Mesenchymal stem cell (in vitro differentiated cells and primary cell): ENCODE data around the gene SUPT16H.

Source experiments
- DNase-seq: peaks from one replicate; pipeline ENCODE4 v3.0.0-alpha.2; 2013
- H2AFZ ChIP-seq: one replicate; pipeline ENCODE4 v1.6.1; 2013; ENCODE audit warnings: low read depth, mild to moderate bottlenecking, control low read depth, inconsistent platforms, low read length, moderate library complexity
- H2AK5ac ChIP-seq: 2 replicates; pipeline ENCODE4 v1.6.1; 2013; ENCODE audit warnings: low read length, moderate library complexity, mild to moderate bottlenecking, inconsistent platforms; ENCODE audit not compliant: severe bottlenecking
- H2BK120ac ChIP-seq: one replicate; pipeline ENCODE4 v1.6.1; 2013; ENCODE audit warnings: low read depth, mild to moderate bottlenecking, inconsistent platforms, low read length, moderate library complexity
- H2BK12ac ChIP-seq, 2 experiments: one replicate each; pipeline ENCODE4 v1.6.1; 2013; ENCODE audit warnings: inconsistent platforms in 2 of 2, low read length in 2 of 2, mild to moderate bottlenecking in 2 of 2, moderate library complexity in 2 of 2, control low read depth in 1 of 2
- H2BK15ac ChIP-seq: one replicate; pipeline ENCODE4 v1.6.1; 2013; ENCODE audit warnings: mild to moderate bottlenecking, low read depth, inconsistent platforms; ENCODE audit not compliant: poor library complexity, severe bottlenecking
- H2BK5ac ChIP-seq: 2 replicates; pipeline ENCODE4 v1.6.1; 2013; ENCODE audit warnings: low read depth, mild to moderate bottlenecking, low read length, control low read depth, inconsistent platforms; ENCODE audit not compliant: poor library complexity, severe bottlenecking
- H3K14ac ChIP-seq, 2 experiments: one replicate each; pipeline ENCODE4 v1.6.1; 2013; ENCODE audit warnings: inconsistent platforms in 2 of 2, low read length in 2 of 2, control low read depth in 1 of 2, mild to moderate bottlenecking in 1 of 2, moderate library complexity in 1 of 2
- H3K18ac ChIP-seq, 2 experiments: one replicate each; pipeline ENCODE4 v1.6.1; 2013; ENCODE audit warnings: inconsistent platforms in 2 of 2, low read length in 2 of 2, control low read depth in 1 of 2, low read depth in 1 of 2, mild to moderate bottlenecking in 1 of 2
- H3K23ac ChIP-seq, 2 experiments: one replicate each; pipeline ENCODE4 v1.6.1; 2013; ENCODE audit warnings: inconsistent platforms in 2 of 2, low read length in 2 of 2, mild to moderate bottlenecking in 2 of 2, moderate library complexity in 2 of 2, control low read depth in 1 of 2
- H3K27ac ChIP-seq: 2 replicates; pipeline ENCODE4 v1.5.1; 2013; ENCODE audit warnings: mild to moderate bottlenecking, moderate library complexity, low read length, control low read depth, inconsistent platforms; ENCODE audit not compliant: poor library complexity, severe bottlenecking
- H3K27me3 ChIP-seq, 2 experiments: 2 replicates each; pipeline versions ENCODE4 v1.6.1 to v1.7.0; 2013; ENCODE audit warnings: low read length in 2 of 2, mild to moderate bottlenecking in 2 of 2, moderate library complexity in 2 of 2, control low read depth in 1 of 2, inconsistent platforms in 1 of 2; ENCODE audit not compliant: control insufficient read depth in 1 of 2, insufficient read depth in 1 of 2
- H3K36me3 ChIP-seq, 2 experiments: 2 replicates each; pipeline versions ENCODE4 v1.6.1 to v1.7.0; 2013; ENCODE audit warnings: low read length in 2 of 2, control low read depth in 1 of 2, inconsistent platforms in 1 of 2, low read depth in 1 of 2, mild to moderate bottlenecking in 1 of 2; ENCODE audit not compliant: insufficient read depth in 2 of 2, control insufficient read depth in 1 of 2
- H3K4ac ChIP-seq, 2 experiments: one replicate each; pipeline ENCODE4 v1.6.1; 2013; ENCODE audit warnings: inconsistent platforms in 2 of 2, low read length in 2 of 2, mild to moderate bottlenecking in 2 of 2, moderate library complexity in 2 of 2, control low read depth in 1 of 2, low read depth in 1 of 2
- H3K4me1 ChIP-seq: 2 replicates; pipeline ENCODE4 v1.6.1; 2013; ENCODE audit warnings: low read depth, low read length, control low read depth; ENCODE audit not compliant: control insufficient read depth, insufficient read depth
- H3K4me2 ChIP-seq: 2 replicates; pipeline ENCODE4 v1.6.1; 2013; ENCODE audit warnings: low read length, mild to moderate bottlenecking, inconsistent platforms; ENCODE audit not compliant: poor library complexity, severe bottlenecking
- H3K4me3 ChIP-seq, 2 experiments: 2 replicates each; pipeline versions ENCODE4 v1.5.1 to v1.7.0; 2013; ENCODE audit warnings: low read length in 2 of 2, mild to moderate bottlenecking in 2 of 2, control low read depth in 1 of 2, low read depth in 1 of 2; ENCODE audit not compliant: insufficient read depth in 1 of 2
- H3K79me1 ChIP-seq: replicated peaks from 2 replicates; pipeline ENCODE4 v1.6.1; 2013; ENCODE audit warnings: mild to moderate bottlenecking, control low read depth, low read length, inconsistent platforms; ENCODE audit not compliant: poor library complexity, severe bottlenecking
- H3K9ac ChIP-seq: 2 replicates; pipeline ENCODE4 v1.7.0; 2013; ENCODE audit warnings: mild to moderate bottlenecking, low read length, moderate library complexity
- H3K9me3 ChIP-seq: 2 replicates; pipeline ENCODE4 v1.7.0; 2013; ENCODE audit warnings: mild to moderate bottlenecking, low read length; ENCODE audit not compliant: control insufficient read depth
- H4K8ac ChIP-seq: one replicate; pipeline ENCODE4 v1.6.1; 2013; ENCODE audit warnings: inconsistent platforms, mild to moderate bottlenecking, low read length, moderate library complexity
- H4K91ac ChIP-seq: one replicate; pipeline ENCODE4 v1.6.1; 2013; ENCODE audit warnings: mild to moderate bottlenecking, low read length, inconsistent platforms
- WGBS: methylation state at CpG from one replicate; pipeline ENCODE4 v1.1.7; 2013; ENCODE audit warnings: mixed read lengths; 5-methylcytosine and 5-hydroxymethylcytosine counted together

SUPT16H gene

DNA sequence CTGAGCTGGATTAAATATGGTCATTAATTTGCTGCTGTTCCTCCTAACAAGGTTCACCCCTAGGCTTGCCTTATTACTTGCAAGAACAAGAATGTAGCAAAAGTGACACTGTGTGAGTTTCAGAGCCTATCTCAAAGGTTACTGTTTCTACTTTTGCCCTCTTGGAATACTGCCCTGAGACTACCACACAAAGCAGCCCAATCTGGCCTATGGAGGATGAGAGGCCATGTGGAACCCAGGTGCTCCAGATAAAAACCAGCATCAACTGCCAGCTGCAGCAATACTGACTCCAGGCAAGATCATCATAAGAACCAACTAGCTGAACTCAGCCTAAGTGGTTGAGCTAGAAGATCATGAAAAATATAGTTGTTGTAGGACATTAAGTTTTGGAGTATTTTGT is 22.4 kb upstream of the SUPT16H start:
- Histone ChIP-seq H2BK5ac (no peak overlapping the region), H2BK120ac (no peak overlapping the region), H3K79me1 (peaks cover 17% of the 10 kb centered on the region), H3K9me3 (no peaks in the 10 kb centered on the region), H3K4me2 (no peak overlapping the region), H2BK12ac (no peak overlapping the region), H3K14ac (no peak overlapping the region), H2AK5ac (no peak overlapping the region), H3K23ac (no peak overlapping the region), H3K4me3 (no peak overlapping the region), H3K27ac (no peak overlapping the region), H3K36me3 (peaks cover 32 to 97% of the 10 kb centered on the region in 2 experiments), H4K91ac (no peak overlapping the region), H2BK15ac (no peak overlapping the region), H3K27me3 (no peaks in the 10 kb centered on the region), H3K4me1 (no peaks in the 10 kb centered on the region), H2AFZ (no peak overlapping the region), H4K8ac (no peak overlapping the region), H3K18ac (no peak overlapping the region), H3K9ac (no peak overlapping the region), H3K4ac (no peak overlapping the region)
- DNase-seq: no peak

DNA sequence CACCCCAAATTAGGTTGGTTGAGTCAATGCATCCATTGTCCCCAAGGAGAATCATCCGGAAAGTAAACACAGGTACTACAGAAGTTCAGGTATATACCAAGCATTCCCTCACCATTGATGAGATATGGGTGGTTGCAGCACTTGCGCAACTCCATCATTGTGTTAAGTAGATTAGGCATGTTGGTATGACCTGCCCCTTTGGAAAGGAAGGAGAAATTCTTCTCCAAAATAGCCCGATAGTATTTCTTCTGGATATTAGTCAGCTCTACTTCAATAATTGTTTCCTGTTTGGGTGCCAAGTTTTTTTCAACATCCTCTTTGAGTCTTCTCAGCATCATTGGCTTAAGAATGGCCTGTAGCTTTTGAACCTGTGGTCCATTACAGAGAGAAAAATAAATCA is 21.3 kb upstream of the SUPT16H start:
- Histone ChIP-seq H3K14ac (no peak overlapping the region), H4K8ac (no peak overlapping the region), H2BK12ac (no peak overlapping the region), H3K18ac (no peak overlapping the region), H4K91ac (no peak overlapping the region), H3K36me3 (peaks cover 36 to 97% of the 10 kb centered on the region in 2 experiments), H2AK5ac (no peak overlapping the region), H3K9me3 (no peaks in the 10 kb centered on the region), H2AFZ (no peak overlapping the region), H2BK15ac (no peak overlapping the region), H3K23ac (no peak overlapping the region), H3K4ac (no peak overlapping the region), H3K4me1 (no peaks in the 10 kb centered on the region), H3K79me1 (peaks cover 18% of the 10 kb centered on the region), H2BK120ac (no peak overlapping the region), H3K27ac (no peak overlapping the region), H3K27me3 (no peaks in the 10 kb centered on the region), H2BK5ac (no peak overlapping the region), H3K9ac (no peak overlapping the region), H3K4me2 (no peak overlapping the region), H3K4me3 (no peak overlapping the region)
- 100% methylated on average over 1 of the region's 3 CpGs for WGBS
- no peak for DNase-seq

DNA sequence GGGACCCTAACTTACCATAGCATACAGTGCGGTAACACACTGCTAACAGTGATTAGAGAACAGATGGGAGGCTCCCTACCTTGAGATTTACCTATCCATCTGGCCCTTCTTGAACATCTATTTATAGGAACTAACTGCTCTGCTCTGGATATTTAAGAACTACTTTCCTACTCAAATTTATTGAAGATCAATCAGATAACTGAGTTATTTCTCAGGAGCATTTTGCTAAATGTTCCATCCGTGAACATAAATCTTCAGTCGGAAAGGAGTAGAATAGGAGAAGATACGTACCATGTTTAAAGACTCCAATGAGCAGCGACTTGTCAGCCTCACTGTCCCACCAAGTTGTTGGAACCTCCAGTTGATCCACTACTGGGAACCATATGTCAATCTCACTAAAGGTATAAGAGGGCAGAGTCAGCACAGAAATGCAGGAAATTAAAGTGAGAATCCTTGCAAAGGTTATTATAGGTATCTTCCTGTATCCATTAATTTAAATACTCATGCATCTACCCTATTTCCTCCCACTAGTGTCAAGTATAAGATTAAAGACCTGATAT is 15.6 kb upstream of the SUPT16H start:
- Histone ChIP-seq H2AFZ (no peak overlapping the region), H4K91ac (no peak overlapping the region), H2BK5ac (no peak overlapping the region), H3K4ac (no peak overlapping the region), H3K18ac (no peak overlapping the region), H3K9ac (no peak overlapping the region), H3K79me1 (peaks cover 27% of the 10 kb centered on the region), H2BK12ac (no peak overlapping the region), H3K4me1 (no peaks in the 10 kb centered on the region), H3K4me2 (no peak overlapping the region), H3K27ac (no peak overlapping the region), H2BK15ac (no peak overlapping the region), H3K36me3 (peaks cover 40 to 95% of the 10 kb centered on the region in 2 experiments), H3K9me3 (no peaks in the 10 kb centered on the region), H3K27me3 (no peaks in the 10 kb centered on the region), H2BK120ac (no peak overlapping the region), H3K23ac (no peak overlapping the region), H3K14ac (no peak overlapping the region), H4K8ac (no peak overlapping the region), H3K4me3 (no peak overlapping the region), H2AK5ac (no peak overlapping the region)
- WGBS: 98% methylated on average over 5 of the region's 5 CpGs
- no peak for DNase-seq

- Histone ChIP-seq H3K4me2 (no peak overlapping the region), H3K4me3 (no peak overlapping the region), H2AK5ac (no peak overlapping the region), H2BK15ac (no peak overlapping the region), H2BK5ac (no peak overlapping the region), H4K8ac (no peak overlapping the region), H3K23ac (no peak overlapping the region), H3K9me3 (no peaks in the 10 kb centered on the region), H3K79me1 (peaks cover 30% of the 10 kb centered on the region), H2AFZ (no peak overlapping the region), H3K14ac (no peak overlapping the region), H2BK12ac (no peak overlapping the region), H3K27ac (no peak overlapping the region), H3K4ac (no peak overlapping the region), H3K9ac (no peak overlapping the region), H3K4me1 (no peaks in the 10 kb centered on the region), H2BK120ac (no peak overlapping the region), H3K36me3 (peaks cover 43 to 97% of the 10 kb centered on the region in 2 experiments), H4K91ac (no peak overlapping the region), H3K27me3 (no peaks in the 10 kb centered on the region), H3K18ac (no peak overlapping the region)
- DNase-seq: no peak
- 99% methylated on average over 4 of the region's 4 CpGs for WGBS
Measured at GRCh38 chr14:21398901-21399300, 15.1 kb upstream of the SUPT16H start.
